ENCODE measurements around the gene ADCK1.

DNA sequence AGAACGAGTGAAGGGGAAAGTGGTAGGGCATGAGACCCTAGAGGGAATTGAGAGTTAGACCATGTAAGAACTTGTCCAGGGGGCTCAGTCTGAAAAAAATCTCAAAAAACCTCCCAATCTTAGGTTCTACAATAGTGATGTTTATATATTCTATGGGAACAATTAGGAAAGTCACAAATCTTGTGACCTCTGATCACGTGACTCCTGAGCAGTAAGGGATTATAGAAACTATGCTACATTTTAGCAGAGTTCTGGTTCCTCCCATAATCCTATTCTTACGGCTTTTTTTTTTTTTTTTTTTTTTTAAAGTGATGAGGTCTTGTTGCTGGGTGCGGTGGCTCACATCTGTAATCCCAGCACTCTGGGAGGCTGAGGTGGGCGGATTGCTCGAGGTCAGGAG lies 5.8 kb downstream of the ADCK1 start:
- TF ChIP-seq, protein P1, sequence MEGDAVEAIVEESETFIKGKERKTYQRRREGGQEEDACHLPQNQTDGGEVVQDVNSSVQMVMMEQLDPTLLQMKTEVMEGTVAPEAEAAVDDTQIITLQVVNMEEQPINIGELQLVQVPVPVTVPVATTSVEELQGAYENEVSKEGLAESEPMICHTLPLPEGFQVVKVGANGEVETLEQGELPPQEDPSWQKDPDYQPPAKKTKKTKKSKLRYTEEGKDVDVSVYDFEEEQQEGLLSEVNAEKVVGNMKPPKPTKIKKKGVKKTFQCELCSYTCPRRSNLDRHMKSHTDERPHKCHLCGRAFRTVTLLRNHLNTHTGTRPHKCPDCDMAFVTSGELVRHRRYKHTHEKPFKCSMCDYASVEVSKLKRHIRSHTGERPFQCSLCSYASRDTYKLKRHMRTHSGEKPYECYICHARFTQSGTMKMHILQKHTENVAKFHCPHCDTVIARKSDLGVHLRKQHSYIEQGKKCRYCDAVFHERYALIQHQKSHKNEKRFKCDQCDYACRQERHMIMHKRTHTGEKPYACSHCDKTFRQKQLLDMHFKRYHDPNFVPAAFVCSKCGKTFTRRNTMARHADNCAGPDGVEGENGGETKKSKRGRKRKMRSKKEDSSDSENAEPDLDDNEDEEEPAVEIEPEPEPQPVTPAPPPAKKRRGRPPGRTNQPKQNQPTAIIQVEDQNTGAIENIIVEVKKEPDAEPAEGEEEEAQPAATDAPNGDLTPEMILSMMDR (IDR thresholded peaks at IDR 0.05) = no peak
- TF ChIP-seq EP300 (IDR thresholded peaks at IDR 0.05) (no peak), POLR2A (IDR thresholded peaks at IDR 0.05) (no peak), POLR2AphosphoS5 (IDR thresholded peaks at IDR 0.05) (no peak)
